ENCODE results near the gene METTL26. TPM values are rescaled to one million over a fixed set of nuclear protein-coding genes. Genes with fewer than 3 reads are reported as not detected.

Gene METTL26
- total and polyA plus RNA-seq, 2 experiments from 2014 or later, result 155 to 218 TPM

DNA sequence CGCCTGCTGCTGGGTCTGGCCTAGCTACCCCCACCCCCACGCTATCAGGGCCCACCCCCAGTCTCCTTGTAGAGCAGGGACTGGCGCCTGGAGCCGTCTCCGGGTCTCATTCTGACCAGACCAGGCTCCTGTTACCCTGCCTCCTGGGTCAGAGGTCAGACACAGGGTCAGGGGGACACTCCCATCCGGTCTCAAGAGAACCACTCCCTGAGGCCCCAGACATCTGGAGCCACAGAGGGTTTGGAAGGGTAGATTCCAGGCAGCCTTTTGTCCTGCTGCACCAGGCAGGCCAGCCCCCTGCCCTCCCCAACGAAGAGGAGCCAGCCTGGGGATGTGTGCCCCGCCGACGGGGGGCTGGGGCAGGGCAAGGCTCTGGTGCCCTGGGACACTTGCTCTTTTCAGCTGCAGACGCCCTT is 6.3 kb downstream of the METTL26 start:
- H3K4me3 ChIP-seq, result no peak overlapping the region
- no peak overlapping the region for H3K4me2 ChIP-seq (ENCODE audit: unreplicated experiment)
- DNase-seq, result no peak
- in situ Hi-C loops (cut with MboI), result no loop called here
- no peak overlapping the region for H3K27ac ChIP-seq
- peaks cover 16% of the 10 kb centered on the region for H3K4me1 ChIP-seq (ENCODE audit: insufficient read depth)
- TF ChIP-seq EZH2phosphoT487 (IDR thresholded peaks at IDR 0.05; ENCODE audit: insufficient read depth, low read depth) (no peak), EZH2 (IDR thresholded peaks at IDR 0.05; ENCODE audit: insufficient read depth, poor library complexity, severe bottlenecking) (no peak)
- no peak overlapping the region for H3K9ac ChIP-seq
- WGBS, 2 experiments (ENCODE audit: low coverage in 1 of 2, low lambda C conversion rate in 2 of 2, missing lambda C conversion rate in 2 of 2), result 52 to 53% methylated on average over 10 to 11 of the region's 11 CpGs
- 0 out of 2 replicates have a peak, but pooled peaks cover 4% of the 10 kb centered on the region for H3K79me2 ChIP-seq (ENCODE audit: insufficient read depth)
- H2AFZ ChIP-seq, result no peak overlapping the region
- no peaks in the 10 kb centered on the region for H4K20me1 ChIP-seq (ENCODE audit: insufficient read depth)
- H3K9me3 ChIP-seq (ENCODE audit: low read depth), result no peaks in the 10 kb centered on the region
- H3K36me3 ChIP-seq (ENCODE audit: low read depth), result no peaks in the 10 kb centered on the region
- H3K9me2 ChIP-seq (ENCODE audit: insufficient read depth), result no peaks in the 10 kb centered on the region
- no peaks in the 10 kb centered on the region for H3K27me3 ChIP-seq (replicated peaks; ENCODE audit: insufficient read depth)
- 0 out of 2 replicates have a peak, but pooled peaks cover 4% of the 10 kb centered on the region for H3F3A ChIP-seq (ENCODE audit: insufficient read depth)

DNA sequence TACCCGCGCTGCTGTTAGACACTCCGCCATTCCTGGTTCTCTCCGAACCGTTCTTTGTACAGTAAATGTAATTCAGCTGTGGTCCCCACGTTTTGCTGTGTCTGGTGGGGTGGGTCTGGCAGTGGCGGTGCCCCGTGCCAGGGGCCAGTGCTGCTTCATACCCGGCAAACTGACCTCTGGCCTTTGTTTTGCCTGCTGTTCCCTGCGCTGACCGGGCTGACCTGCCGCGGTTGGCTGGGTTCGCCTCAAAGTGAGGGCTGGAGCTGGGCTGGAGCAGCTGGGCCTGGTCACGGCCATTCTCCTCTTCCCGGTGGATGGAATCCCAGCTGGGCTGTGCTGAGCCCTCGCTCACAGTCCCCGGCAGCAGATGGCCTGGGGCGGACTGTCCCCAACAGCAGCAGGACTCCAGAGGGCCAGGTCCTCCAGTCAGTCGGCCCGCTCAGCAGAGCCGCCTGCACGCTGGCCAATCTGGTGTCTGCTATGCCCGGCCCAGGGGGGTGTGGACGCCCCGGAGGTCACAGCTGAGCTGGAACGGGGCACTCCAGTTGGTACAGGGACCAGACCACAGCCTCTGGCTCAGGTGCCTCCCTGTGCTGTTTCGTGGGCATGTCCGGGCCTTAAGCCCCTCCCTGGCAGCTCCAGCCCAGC is 6.8 kb downstream of the METTL26 start:
- in situ Hi-C loops (cut with MboI), result no loop called here

DNA sequence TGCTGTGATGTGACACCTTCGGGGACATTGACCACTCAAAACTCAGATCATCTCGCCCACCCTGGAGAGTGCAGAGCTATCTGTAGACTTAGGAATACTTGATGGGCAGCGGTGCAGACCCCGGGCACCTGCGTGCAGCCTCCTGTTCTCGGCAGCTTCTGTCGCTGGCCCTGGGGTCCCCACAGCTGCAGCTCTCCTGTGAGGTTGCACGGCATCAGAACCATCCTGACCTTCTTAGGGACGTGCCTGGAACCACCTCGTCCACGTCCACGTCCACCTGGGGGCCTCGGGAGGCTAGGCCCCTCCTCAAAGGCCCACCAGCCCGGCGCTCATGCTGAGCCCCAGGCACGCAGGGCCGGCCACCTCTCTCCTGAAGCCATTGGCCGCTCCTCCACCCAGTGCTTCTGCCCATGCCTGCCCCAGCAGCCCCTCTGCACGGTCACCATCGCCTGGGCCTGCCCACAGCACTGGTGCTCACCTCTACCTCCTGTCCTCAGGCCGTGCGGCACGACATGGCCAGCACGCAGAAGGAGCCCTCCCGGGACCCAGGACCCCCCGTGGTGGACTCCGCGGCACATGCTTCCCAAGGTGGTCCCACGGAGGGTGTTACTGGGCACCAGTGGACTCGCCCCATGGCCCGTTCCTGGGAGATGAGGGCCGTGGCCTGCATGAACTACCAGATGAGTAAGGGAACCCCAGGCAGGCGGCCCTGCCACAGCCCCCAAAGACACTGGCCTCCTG is 7.6 kb downstream of the METTL26 start:
- no peak for TF ChIP-seq EZH2 (IDR thresholded peaks at IDR 0.05; ENCODE audit: insufficient read depth, poor library complexity, severe bottlenecking)
- no peak for TF ChIP-seq EZH2phosphoT487 (IDR thresholded peaks at IDR 0.05; ENCODE audit: insufficient read depth, low read depth)
- Histone ChIP-seq H3K27ac (no peak overlapping the region), H3K9ac (no peak overlapping the region), H3K79me2 (ENCODE audit: insufficient read depth) (no peaks in the 10 kb centered on the region), H3K27me3 (replicated peaks; ENCODE audit: insufficient read depth) (no peaks in the 10 kb centered on the region), H3K9me3 (ENCODE audit: low read depth) (no peaks in the 10 kb centered on the region), H4K20me1 (ENCODE audit: insufficient read depth) (no peaks in the 10 kb centered on the region), H3K4me2 (ENCODE audit: unreplicated experiment) (no peak overlapping the region), H3K9me2 (ENCODE audit: insufficient read depth) (no peaks in the 10 kb centered on the region), H3F3A (ENCODE audit: insufficient read depth) (0 out of 2 replicates have a peak, but pooled peaks cover 4% of the 10 kb centered on the region), H2AFZ (no peak overlapping the region), H3K4me3 (no peak overlapping the region), H3K4me1 (ENCODE audit: insufficient read depth) (peaks cover 15% of the 10 kb centered on the region), H3K36me3 (ENCODE audit: low read depth) (no peaks in the 10 kb centered on the region)
- DNase-seq, result no peak
- WGBS, 2 experiments (ENCODE audit: low coverage in 1 of 2, low lambda C conversion rate in 2 of 2, missing lambda C conversion rate in 2 of 2), result 91% methylated on average over 28 to 33 of the region's 33 CpGs
- in situ Hi-C loops (cut with MboI), result no loop called here

More for the DNA sequence above, 6.8 kb downstream of the METTL26 start:
- no peak overlapping the region for H3K4me2 ChIP-seq (ENCODE audit: unreplicated experiment)
- no peak overlapping the region for H3K4me3 ChIP-seq
- no peaks in the 10 kb centered on the region for H3K27me3 ChIP-seq (replicated peaks; ENCODE audit: insufficient read depth)
- no peak for DNase-seq
- TF ChIP-seq EZH2 (IDR thresholded peaks at IDR 0.05; ENCODE audit: insufficient read depth, poor library complexity, severe bottlenecking), result no peak
- TF ChIP-seq EZH2phosphoT487 (IDR thresholded peaks at IDR 0.05; ENCODE audit: insufficient read depth, low read depth), result no peak
- no peaks in the 10 kb centered on the region for H4K20me1 ChIP-seq (ENCODE audit: insufficient read depth)
- no peak overlapping the region for H3K9ac ChIP-seq
- H3K36me3 ChIP-seq (ENCODE audit: low read depth), result no peaks in the 10 kb centered on the region
- no peak overlapping the region for H3K27ac ChIP-seq
- no peak overlapping the region for H2AFZ ChIP-seq
- H3K79me2 ChIP-seq (ENCODE audit: insufficient read depth), result no peaks in the 10 kb centered on the region
- H3F3A ChIP-seq (ENCODE audit: insufficient read depth), result 0 out of 2 replicates have a peak, but pooled peaks cover 4% of the 10 kb centered on the region
- no peaks in the 10 kb centered on the region for H3K9me2 ChIP-seq (ENCODE audit: insufficient read depth)
- 83 to 84% methylated on average over 27 to 29 of the region's 29 CpGs for WGBS, 2 experiments (ENCODE audit: low coverage in 1 of 2, low lambda C conversion rate in 2 of 2, missing lambda C conversion rate in 2 of 2)
- no peaks in the 10 kb centered on the region for H3K9me3 ChIP-seq (ENCODE audit: low read depth)
- peaks cover 15% of the 10 kb centered on the region for H3K4me1 ChIP-seq (ENCODE audit: insufficient read depth)

DNA sequence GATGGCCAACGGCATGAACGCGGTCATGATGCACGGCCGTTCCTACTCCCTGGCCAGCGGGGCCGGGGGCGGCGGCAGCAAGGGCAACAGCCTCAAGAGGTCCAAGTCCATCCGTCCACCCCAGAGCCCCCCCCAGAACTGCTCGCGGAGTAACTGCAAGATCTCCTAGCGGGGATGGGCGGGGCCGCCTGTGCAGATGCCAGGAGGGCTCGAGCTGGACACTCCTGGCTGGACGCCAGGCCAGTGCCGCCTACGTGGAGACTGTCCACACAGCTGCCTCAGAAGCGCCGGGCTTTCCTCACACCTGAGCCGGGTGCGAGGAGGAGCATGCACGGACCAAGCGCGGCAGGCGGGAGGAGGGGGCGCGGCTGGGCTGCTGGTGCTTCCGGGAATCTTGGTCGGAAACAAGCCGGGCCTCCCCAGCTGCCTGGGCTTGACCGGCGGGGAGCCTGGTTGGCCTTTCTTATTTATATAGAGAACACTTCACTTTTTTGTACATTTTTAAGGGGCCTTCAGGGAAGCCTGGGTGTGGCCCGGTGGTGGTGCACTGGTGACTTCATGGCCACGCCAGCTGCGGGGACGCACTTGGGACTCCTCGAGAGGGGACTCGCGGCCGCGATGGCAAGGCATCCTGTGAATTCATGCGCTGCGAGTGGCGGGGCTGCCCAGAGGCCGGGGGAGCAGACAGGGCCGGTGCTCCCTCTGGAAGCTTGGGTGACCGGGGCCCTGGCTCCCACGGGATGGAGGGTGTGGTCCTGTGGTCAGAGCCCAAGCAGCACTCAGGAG is 8.5 kb downstream of the METTL26 start:
- peak; percentile 58 for DNase-seq
- Histone ChIP-seq H3K79me2 (ENCODE audit: insufficient read depth) (no peaks in the 10 kb centered on the region), H3K36me3 (ENCODE audit: low read depth) (no peaks in the 10 kb centered on the region), H3K4me1 (ENCODE audit: insufficient read depth) (peaks cover 15% of the 10 kb centered on the region), H2AFZ (no peak overlapping the region), H3K9ac (no peak overlapping the region), H3K27ac (peak overlapping the region; percentile 87), H3K9me3 (ENCODE audit: low read depth) (no peaks in the 10 kb centered on the region), H3K9me2 (ENCODE audit: insufficient read depth) (no peaks in the 10 kb centered on the region), H3K4me2 (ENCODE audit: unreplicated experiment) (peak overlapping the region; percentile 2), H3F3A (ENCODE audit: insufficient read depth) (0 out of 2 replicates have a peak, but pooled peaks cover 4% of the 10 kb centered on the region), H3K27me3 (replicated peaks; ENCODE audit: insufficient read depth) (no peaks in the 10 kb centered on the region), H4K20me1 (ENCODE audit: insufficient read depth) (no peaks in the 10 kb centered on the region), H3K4me3 (no peak overlapping the region)
- in situ Hi-C loops (cut with MboI), result no loop called here
- TF ChIP-seq EZH2 (IDR thresholded peaks at IDR 0.05; ENCODE audit: insufficient read depth, poor library complexity, severe bottlenecking) (no peak), EZH2phosphoT487 (IDR thresholded peaks at IDR 0.05; ENCODE audit: insufficient read depth, low read depth) (no peak)
- 78% methylated on average over 50 of the region's 50 CpGs for WGBS, 2 experiments (ENCODE audit: low coverage in 1 of 2, low lambda C conversion rate in 2 of 2, missing lambda C conversion rate in 2 of 2)

Data from GM23248 (cell line).